Measurements from ENCODE around the gene ZNF330.

GRCh38 chr4:141233673-141234072 lies 13.0 kb downstream of the ZNF330 start:
- TF ChIP-seq, protein P1, sequence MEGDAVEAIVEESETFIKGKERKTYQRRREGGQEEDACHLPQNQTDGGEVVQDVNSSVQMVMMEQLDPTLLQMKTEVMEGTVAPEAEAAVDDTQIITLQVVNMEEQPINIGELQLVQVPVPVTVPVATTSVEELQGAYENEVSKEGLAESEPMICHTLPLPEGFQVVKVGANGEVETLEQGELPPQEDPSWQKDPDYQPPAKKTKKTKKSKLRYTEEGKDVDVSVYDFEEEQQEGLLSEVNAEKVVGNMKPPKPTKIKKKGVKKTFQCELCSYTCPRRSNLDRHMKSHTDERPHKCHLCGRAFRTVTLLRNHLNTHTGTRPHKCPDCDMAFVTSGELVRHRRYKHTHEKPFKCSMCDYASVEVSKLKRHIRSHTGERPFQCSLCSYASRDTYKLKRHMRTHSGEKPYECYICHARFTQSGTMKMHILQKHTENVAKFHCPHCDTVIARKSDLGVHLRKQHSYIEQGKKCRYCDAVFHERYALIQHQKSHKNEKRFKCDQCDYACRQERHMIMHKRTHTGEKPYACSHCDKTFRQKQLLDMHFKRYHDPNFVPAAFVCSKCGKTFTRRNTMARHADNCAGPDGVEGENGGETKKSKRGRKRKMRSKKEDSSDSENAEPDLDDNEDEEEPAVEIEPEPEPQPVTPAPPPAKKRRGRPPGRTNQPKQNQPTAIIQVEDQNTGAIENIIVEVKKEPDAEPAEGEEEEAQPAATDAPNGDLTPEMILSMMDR (conservative IDR thresholded peaks at IDR 0.05; ENCODE audit: low read length): no peak
- TF ChIP-seq EZH2phosphoT487 (IDR thresholded peaks at IDR 0.05; ENCODE audit: borderline replicate concordance): no peak
